ENCODE results near the gene SLC26A9.
"Not testable (repeated sequence)": the region's sequence is repeated elsewhere in the genome, so short reads cannot be mapped to it uniquely, and the experiment has no call there.

The SLC26A9 gene

DNA sequence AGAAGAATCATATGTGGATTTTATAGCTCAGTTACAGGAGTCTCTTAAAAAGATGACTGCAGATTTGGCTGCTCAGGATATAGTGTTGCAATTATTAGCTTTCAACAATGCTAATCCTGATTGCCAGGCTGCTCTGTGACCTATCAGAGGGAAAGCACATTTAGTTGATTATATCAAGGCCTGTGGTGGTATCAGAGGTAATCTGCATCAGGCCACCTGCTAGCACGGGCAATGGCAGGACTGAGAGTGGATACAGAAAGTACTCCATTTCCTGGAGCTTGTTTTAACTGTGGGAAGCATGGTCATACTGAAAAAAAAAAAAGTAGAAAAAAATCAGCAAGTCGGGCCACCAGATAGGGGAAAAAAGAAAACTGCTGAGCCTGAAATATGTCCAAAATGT, 51.1 kb downstream of the SLC26A9 start:
- not testable (repeated sequence) for DNase-seq (ENCODE audit: low read depth, low spot score)

DNA sequence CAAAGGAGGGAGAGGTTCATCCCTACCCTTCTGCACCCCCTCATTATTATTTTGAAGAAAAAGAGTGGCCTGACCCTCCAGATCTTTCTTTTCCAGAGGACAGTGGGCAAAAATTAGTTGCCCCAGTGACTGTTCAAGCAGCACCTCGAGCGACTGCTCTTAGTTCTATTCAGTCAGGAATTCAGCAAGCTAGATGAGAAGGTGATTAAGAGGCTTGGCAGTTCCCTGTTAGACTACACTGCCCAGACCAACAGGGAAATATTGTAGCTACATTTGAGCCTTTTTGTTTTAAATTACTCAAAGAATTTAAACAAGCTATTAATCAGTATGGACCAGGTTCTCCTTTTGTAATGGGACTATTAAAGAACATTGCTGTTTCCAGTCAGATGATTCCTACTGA, 51.8 kb downstream of the SLC26A9 start:
- DNase-seq (ENCODE audit: low read depth, low spot score) = not testable (repeated sequence)

DNA sequence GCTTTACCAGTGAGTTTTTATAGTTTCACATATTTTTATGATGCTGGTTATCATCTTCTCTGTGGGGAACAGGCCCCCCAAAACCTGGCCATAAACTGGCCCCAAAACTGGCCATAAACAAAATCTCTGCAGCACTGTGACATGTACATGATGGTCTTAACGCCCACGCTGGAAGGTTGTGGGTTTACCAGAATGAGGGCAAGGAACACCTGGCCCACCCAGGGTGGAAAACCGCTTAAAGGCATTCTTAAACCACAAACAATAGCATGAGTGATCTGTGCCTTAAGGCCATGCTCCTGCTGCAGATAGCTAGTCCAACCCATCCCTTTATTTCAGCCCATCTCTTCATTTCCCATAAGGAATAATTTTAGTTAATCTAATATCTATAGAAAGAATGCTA, 52.6 kb downstream of the SLC26A9 start:
- not testable (repeated sequence) for DNase-seq (ENCODE audit: low read depth, low spot score)

DNA sequence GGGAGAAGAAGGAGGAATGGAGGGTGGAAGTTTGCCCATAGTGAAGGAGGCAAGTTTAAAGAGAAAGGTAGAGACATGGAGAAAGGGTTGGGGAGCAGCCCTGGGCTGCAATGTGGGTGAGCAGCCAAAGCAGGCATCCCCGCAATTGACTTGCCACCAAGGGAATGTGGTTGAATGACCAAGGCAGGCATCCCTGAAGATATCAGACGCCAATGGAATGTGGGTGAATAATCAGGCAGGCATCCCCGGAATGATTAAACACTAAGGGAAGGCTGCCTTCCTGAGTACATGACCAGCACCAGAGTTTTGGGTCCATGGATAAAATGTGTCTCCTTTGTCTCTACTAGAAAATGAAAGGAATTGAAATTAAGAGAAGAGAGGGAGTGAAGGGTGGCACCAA, 53.5 kb downstream of the SLC26A9 start:
- DNase-seq (ENCODE audit: low read depth, low spot score) = not testable (repeated sequence)

DNA sequence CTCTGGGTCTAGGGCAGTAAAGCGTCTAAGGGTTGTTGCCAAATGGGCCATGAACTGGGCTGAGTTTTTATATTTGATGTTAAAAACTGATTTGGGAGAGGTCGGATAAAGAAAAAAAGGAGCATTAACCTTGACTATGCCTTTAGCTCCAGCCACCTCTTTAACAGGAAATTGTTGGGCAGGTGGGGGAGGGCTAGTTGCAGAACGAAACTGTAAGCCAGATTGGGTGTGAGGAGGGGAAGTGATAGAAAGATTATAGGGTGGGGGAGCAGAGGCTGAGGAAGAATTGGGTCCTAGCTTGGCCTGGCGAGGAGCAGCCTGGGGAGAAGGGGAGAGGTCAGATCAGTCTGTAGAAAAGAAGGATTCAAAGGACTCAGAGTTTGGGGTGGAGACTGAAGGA, 54.2 kb downstream of the SLC26A9 start:
- not testable (repeated sequence) for DNase-seq (ENCODE audit: low read depth, low spot score)

DNA sequence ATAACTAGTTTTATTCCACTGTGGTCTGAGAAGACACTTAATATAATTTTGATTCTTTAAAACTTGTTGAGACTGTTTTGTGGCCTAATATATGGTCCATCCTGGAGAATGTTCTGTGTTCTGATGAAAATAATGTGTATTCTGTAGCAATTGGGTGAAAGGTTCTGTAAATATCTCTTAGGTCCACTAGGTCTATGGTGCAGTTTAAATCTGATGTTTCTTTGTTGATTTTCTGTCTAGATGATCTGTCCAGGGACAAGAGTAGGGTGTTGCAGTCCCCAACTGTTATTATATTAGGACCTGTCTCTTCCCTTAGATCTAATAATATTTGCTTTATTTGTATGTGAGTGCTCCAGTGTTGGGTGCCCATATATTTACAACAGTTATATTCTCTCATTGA, 59.5 kb downstream of the SLC26A9 start:
- DNase-seq (ENCODE audit: low read depth, low spot score) = no peak

DNA sequence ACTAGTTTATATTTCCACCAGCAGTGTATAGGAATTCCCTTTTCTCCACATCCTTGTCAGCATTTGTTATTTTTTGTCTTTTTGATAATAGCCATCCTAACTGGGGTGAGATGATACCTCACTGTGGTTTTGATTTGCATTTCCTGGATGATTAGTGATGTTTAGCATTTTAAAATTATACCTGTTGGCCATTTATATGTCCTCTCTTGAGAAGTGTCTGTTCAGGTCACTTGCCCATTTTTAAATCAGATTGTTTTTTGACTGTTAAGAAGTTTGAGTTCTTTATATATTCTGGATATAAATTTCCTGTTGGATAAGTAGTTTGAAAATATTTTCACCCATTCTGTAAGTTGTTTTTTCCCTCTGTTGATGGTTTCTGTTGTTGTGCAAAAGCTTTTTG, 62.3 kb downstream of the SLC26A9 start:
- no peak for DNase-seq (ENCODE audit: low read depth, low spot score)

DNA sequence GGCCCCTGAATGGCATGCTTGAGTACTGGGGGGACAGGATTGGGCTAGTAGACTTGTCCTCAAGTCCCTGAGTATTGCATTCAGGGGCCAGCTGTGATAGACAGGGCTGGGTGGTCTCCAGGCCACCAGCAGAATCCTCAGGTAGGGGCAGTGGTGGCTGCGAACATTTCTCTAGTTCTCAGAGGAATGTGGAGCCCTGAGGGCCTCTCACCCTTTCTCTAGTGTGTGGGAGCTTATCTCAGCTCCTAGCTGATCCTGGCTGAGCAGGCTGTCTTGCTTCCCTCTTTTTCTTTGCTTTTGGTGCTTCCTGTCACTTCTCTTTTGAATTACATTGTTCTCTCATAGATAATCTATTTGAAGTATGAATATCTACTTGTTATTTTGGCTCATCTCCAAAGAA, 63.3 kb downstream of the SLC26A9 start:
- no peak for DNase-seq (ENCODE audit: low read depth, low spot score)

DNA sequence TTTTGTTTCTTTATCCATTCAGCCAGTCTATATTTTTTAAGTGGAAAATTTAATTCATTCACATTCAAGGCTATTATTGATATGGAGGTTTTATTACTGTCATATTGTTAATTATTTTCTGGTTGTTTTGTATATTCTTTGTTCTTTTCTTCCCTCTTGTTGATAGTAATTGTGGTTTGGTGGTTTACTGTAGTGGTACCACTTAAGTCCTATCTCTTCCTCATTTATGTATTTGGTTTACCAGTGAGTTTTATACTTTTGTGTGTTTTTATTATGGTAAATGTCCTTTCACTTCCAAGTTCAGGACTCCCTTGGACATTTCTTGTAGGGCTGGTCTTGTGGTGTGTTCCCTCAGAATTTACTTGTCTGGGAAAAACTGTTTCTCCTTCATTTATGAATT, 65.2 kb downstream of the SLC26A9 start:
- no peak for DNase-seq (ENCODE audit: low read depth, low spot score)

DNA sequence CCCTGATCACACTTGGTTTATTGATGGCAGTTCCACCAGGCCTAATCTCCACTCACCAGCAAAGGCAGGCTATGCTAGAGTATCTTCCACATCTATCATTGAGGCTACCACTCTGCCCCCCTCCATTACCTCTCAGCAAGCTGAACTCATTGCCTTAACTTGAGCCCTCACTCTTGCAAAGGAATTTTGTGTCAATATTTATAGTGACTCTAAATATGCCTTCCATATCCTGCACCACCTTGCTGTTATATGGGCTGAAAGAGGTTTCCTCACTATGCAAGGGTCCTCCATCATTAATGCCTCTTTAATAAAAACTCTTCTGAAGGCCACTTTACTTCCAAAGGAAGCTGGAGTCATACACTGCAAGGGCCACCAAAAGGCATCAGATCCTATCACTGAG, 70.1 kb downstream of the SLC26A9 start:
- DNase-seq (ENCODE audit: low read depth, low spot score) = not testable (repeated sequence)

DNA sequence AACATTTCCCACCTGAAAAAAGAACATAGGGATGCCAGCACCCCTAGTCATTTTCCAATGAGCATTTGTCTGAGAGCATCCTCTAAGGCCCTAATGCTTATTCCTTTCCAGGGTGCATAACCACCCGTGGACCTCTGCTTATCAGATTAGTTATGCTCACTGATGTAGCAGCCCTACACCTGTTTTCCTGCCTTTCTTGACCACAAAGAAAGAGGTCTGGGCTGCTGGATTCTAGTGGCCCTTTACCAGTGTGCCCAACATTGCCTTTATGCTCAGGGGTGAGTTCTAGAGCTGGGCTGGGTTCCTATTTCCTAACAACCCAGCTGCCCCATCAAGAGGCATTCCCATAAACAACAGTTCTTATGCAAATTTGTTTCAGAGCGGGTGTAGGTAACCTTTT, 73.0 kb downstream of the SLC26A9 start:
- no peak for DNase-seq (ENCODE audit: low read depth, low spot score)
